ENCODE results near the gene AGER.

GRCh38 chr6:32212076-32212760 is 28.2 kb upstream of the AGER start:
- TF ChIP-seq CTCF (conservative IDR thresholded peaks at IDR 0.05) (no peak), EZH2 (IDR thresholded peaks at IDR 0.05; ENCODE audit: low read depth) (no peak)
